ENCODE measurements around the gene CPM.
A peak's percentile ranks its signal among the peaks of the same experiment; 100 is the strongest.
"Not testable (repeated sequence)": the region's sequence is repeated elsewhere in the genome, so short reads cannot be mapped to it uniquely, and the experiment has no call there.

The CPM gene

DNA sequence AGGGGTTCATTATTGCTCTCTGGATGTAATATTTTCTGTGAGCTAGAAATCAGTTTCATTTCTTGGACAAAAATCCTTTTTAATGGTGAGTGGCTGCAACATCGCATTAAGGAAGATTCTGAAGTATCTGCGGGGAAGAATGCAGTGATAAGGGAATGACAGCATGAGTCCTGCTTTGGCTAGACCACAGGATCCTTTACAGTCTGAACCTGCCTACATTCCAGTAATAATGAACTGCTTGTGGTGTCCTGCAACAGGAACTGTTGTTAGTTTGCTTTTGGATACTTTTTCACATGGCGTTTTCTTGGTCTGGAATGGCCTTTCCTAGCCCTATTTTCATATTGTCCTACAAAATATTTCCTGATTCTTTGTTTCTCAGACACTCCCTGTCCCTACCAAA lies 109.3 kb downstream of the CPM start:
- no peak for DNase-seq

DNA sequence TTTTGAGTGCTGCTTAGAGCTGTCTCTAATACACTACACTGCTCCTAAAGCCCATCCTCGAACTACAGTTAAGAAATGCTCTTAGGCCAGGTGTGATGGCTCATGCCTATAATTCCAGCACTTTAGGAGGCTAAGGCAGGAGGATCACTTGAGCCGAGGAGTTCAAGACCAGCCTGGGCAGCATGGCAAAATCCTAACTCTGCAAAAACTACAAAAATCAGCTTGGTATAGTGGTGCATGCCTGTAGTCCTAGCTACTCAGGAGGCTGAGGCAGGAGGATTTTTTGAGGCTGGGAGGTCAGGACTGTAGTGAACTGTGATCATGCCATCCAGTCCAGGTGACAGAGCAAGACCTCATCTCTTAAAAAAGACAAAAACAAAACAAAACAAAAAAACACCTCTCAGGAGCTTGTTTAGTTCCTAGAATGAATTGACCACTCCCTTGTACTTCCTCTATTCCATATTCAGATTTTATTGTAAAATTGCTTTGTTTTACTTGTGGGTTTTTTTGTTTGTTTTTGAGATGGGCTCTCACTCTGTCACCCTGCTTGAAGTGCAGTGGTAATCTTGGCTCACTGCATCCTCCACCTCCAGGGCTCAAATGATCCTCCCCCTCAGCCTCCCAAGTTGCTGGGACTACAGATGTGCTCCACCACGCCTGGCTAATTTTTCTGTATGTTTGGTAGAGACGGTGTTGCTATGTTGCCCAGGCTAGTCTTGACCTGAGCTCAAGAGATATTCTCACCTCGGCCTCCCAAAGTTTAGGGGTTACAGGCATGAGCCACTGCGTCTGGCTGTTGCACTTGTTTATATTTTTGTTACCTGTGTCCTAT lies 111.4 kb downstream of the CPM start:
- DNase-seq: no peak

DNA sequence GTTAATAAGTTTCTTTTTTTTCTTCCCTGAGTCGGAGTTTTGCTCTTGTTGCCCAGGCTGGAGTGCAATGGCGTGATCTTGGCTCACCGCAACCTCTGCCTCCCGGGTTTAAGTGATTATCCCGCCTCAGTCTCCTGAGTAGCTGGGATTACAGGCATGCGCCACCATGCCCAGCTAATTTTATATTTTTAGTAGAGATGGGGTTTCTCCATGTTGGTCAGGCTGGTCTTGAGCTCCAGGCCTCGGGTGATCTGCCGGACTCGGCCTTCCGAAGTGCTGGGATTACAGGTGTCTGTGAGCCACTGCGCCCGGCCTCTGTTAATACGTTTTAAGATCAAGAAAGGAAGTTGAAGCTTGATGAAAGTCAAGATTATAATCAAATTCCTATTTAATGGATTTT lies 113.5 kb downstream of the CPM start:
- not testable (repeated sequence) for DNase-seq

- DNase-seq: no peak
These were observed 116.8 kb downstream of the CPM start for GRCh38 chr12:68815928-68816800.

DNA sequence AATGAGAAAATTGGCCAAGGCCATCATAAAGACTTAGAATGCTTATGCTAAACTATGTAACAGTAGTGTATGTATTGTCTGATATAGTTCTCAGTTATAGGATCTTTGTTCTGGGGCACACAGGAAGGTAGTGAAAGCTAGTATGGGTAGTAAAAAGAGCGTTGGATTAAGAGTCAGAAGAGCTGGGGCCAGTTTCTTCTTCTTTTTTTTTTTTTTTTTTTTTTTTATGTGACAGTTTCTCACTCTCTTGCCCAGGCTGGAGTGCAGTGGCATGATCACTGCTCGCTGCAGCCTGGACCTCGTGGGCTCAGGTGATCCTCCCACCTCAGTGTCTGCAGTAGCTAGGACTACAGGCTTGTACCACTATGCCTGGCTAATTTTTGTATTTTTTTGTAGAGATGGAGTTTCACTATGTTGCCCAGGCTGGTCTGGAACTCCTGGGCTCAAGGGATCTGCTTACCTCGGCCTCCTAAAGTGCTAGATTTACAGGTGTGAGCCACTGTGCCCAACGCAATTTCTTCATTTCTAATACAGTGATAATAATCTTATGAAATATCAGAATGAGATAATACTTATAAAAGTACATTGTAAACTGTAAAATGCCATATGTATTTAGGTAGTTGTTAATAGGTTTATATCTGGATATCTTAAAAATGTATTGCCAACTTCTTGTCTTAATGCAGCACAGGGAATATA lies 117.6 kb downstream of the CPM start:
- no peak for DNase-seq

DNA sequence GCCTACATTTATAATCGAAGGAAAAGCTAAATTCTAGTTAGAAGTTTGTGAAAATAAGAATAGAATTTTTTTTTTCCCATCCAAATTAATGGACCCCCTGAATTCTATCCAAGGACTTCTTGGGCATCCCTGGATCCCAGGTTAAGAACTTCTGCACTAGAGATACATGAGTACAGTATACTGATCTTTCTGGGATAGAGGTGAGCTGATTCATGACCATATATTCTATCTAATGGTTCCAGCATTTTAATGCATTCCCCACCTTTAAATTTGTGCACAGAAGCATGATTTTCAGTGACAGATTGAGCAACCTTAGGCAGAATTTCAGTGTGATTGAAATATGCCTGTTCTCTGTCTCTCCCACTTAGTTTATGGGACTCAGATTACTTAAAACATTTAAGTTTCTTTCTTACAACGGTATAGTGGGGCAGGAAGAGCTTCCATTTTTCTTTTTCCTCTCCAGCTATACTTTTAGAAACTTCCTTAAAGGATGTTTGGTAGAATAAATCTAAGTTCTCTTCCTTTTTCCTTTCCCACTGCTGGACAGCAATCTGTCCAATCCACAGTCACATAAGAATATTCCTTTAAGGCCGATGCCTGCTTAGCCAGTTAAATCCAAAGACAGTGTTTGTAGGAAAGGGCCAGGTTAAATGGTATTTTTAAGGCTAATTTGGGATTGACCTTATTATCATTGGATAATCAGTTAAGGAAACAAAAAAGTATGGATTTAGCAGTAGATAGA lies 118.3 kb downstream of the CPM start:
- DNase-seq: no peak

GRCh38 chr12:68813242-68813593 lies 119.8 kb downstream of the CPM start:
- DNase-seq: no peak

- no peak for DNase-seq
These were observed 120.3 kb downstream of the CPM start for GRCh38 chr12:68812553-68813241.

GRCh38 chr12:68811573-68811972 lies 121.4 kb downstream of the CPM start:
- not testable (repeated sequence) for DNase-seq

GRCh38 chr12:68810027-68810389 lies 123.0 kb downstream of the CPM start:
- DNase-seq: not testable (repeated sequence)

DNA sequence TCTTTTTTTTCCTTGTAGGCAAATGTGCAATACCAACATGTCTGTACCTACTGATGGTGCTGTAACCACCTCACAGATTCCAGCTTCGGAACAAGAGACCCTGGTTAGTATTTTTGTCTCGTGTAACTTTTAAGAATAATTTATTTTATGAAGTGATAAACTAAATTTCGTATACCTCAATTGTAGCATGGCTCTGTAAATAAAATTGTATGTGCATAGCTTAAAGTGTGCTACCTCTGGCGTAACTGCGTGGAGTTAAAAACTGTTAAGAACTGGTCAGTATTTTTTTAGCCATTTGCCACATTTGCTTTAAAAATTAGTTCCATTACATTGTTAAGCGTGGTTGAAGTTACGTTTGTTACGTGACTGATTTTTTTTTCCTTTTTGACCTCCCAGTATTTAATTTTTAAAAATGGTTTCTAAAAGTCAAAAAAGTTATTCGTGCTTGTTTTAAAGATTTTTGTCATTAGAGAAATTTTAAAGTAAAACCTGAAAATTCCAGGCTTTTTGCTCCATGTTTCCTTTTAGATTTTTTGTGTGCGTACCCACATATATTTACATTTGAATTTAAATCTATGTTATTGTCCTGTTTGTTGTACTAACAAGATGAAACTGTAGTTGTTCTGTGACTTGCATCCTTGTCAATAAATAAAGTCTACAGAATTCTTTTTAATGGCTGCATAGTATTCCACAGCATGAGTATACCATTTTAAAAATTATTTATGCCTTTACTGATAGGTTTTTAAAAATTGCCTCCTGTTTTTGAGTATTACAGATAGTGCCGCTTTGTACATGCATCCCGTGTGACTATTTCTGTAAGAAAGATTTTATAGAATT lies 123.6 kb downstream of the CPM start:
- DNase-seq: no peak

GRCh38 chr12:68808388-68809189 lies 124.4 kb downstream of the CPM start:
- DNase-seq: peak; percentile 82

- peak; percentile 96 for DNase-seq
These were observed 125.2 kb downstream of the CPM start, which contains the start of gene MDM2 for GRCh38 chr12:68807576-68808387. MDM2 (plus strand) TSS chr12:68808177; CDS start chr12:68808478, 301 bp downstream.

- DNase-seq: not testable (repeated sequence)
These were observed 125.7 kb downstream of the CPM start for GRCh38 chr12:68807274-68807575.

DNA sequence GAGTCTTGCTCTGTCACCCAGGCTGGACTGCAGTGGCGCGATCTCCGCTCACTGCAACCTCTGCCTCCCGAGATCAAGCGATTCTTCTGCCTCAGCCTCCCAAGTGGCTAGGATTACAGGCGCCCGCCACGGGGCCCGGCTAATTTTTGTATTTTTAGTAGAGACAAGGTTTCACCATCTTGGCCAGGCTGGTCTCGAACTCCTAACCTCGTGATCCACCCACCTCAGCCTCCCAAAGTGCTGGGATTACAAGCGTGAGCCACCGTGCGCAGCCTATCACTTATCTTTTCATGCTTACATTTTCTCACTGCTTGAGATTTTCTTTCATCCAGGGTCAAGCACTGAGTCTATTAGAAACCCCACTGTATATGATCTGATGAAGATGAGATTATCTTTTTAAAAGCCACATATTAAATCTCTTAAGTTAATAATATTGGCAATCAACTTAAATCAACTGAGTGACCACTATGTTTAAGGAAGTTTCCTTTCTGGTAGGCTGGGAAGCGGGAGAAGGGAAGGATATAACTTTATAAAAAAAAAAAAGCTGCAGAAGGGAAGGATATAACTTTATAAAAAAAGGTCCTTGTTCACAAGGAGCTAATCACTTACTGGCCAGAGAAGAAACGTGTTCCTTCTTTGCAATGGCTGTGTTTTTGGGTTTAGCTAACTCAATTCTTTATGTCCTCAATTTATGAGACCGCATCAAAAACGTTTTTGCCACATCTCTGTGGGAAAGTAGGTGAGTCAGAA lies 126.3 kb downstream of the CPM start:
- no peak for DNase-seq

- DNase-seq: no peak
These were observed 127.3 kb downstream of the CPM start for GRCh38 chr12:68805592-68806120.

GRCh38 chr12:68804657-68805591 lies 128.0 kb downstream of the CPM start:
- no peak for DNase-seq
